PFSK-1 (cell line): ENCODE data around the gene RAB3C.

Source experiments
- FOXP2 ChIP-seq: optimal IDR thresholded peaks from 2 replicates; pipeline ENCODE3; 2011; ENCODE audit warnings: borderline replicate concordance, control low read depth, inconsistent platforms; ENCODE audit not compliant: insufficient read depth; ENCODE audit errors: extremely low read length, extremely low read depth
- POLR2AphosphoS5 ChIP-seq: IDR thresholded peaks from 2 replicates; pipeline ENCODE4 v1.6.1; 2012; ENCODE audit warnings: low read depth, mild to moderate bottlenecking, control low read depth, low read length, moderate library complexity
- SIN3A ChIP-seq: IDR thresholded peaks from 2 replicates; pipeline ENCODE4 v1.6.1; 2012; ENCODE audit warnings: mild to moderate bottlenecking, low read length, moderate library complexity, borderline replicate concordance; ENCODE audit not compliant: insufficient read depth
- TAF1 ChIP-seq: IDR thresholded peaks from 2 replicates; pipeline ENCODE4 v1.6.1; 2012; ENCODE audit warnings: low read length, control low read depth, borderline replicate concordance; ENCODE audit not compliant: insufficient read depth
- TF ChIP-seq, protein P1 (sequence below), 2 experiments: IDR thresholded peaks; 2 replicates each; pipeline versions ENCODE4 v1.6.1 to v1.8.0; 2011 to 2012; ENCODE audit warnings: low read depth in 2 of 2, low read length in 2 of 2, control low read depth in 1 of 2, inconsistent platforms in 1 of 2, mild to moderate bottlenecking in 1 of 2, moderate library complexity in 1 of 2; ENCODE audit not compliant: insufficient read depth in 1 of 2

RAB3C gene

DNA sequence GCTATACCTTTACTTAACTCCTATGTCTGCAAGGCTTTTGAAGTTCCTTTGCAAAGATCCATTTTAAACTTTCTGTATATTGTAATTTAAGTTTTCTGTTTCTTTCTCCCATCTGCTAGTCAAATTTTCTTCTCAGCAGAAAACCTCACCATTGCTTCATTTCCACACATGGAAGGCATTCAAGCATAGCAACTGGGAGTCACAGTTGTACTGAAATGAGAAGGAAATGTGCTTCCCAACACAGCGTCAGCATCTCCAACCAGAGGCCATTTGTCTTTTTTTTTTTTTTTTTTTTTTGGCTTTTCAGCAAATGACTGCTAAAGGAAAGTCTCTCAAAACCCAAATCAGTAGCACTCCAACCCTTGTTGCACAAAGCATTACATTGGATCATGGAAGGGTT lies 92.5 kb downstream of the RAB3C start:
- TF ChIP-seq POLR2AphosphoS5 = no peak
- TF ChIP-seq SIN3A = no peak
- TF ChIP-seq TAF1 = no peak
- no peak for TF ChIP-seq FOXP2
- TF ChIP-seq, protein P1, sequence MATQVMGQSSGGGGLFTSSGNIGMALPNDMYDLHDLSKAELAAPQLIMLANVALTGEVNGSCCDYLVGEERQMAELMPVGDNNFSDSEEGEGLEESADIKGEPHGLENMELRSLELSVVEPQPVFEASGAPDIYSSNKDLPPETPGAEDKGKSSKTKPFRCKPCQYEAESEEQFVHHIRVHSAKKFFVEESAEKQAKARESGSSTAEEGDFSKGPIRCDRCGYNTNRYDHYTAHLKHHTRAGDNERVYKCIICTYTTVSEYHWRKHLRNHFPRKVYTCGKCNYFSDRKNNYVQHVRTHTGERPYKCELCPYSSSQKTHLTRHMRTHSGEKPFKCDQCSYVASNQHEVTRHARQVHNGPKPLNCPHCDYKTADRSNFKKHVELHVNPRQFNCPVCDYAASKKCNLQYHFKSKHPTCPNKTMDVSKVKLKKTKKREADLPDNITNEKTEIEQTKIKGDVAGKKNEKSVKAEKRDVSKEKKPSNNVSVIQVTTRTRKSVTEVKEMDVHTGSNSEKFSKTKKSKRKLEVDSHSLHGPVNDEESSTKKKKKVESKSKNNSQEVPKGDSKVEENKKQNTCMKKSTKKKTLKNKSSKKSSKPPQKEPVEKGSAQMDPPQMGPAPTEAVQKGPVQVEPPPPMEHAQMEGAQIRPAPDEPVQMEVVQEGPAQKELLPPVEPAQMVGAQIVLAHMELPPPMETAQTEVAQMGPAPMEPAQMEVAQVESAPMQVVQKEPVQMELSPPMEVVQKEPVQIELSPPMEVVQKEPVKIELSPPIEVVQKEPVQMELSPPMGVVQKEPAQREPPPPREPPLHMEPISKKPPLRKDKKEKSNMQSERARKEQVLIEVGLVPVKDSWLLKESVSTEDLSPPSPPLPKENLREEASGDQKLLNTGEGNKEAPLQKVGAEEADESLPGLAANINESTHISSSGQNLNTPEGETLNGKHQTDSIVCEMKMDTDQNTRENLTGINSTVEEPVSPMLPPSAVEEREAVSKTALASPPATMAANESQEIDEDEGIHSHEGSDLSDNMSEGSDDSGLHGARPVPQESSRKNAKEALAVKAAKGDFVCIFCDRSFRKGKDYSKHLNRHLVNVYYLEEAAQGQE (IDR thresholded peaks at IDR 0.05; ENCODE audit: insufficient read depth in 1 of 2, low read depth in 2 of 2, low read length in 2 of 2) = no peak

DNA sequence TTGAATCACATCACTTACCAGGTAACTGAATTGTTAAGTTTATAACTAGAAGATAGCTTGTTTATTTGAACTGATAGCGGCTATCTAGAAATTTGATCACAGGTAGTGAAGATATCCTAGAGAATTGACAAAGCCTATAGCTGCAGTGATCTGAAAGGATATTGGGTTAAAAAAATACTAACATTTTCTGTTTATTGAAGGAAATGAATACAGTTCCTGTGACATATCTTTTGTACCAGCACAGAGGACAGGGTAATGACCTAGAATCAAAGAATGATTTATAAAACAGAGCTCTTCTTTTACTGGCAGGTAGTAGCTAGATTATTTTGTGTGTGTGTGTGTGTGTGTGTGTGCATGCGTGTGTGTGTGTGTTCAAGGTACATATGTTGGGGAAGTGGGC lies 94.8 kb downstream of the RAB3C start:
- TF ChIP-seq TAF1 = no peak
- TF ChIP-seq POLR2AphosphoS5 = no peak
- TF ChIP-seq, protein P1 (IDR thresholded peaks at IDR 0.05; ENCODE audit: insufficient read depth in 1 of 2, low read depth in 2 of 2, low read length in 2 of 2) = no peak
- no peak for TF ChIP-seq FOXP2
- no peak for TF ChIP-seq SIN3A

DNA sequence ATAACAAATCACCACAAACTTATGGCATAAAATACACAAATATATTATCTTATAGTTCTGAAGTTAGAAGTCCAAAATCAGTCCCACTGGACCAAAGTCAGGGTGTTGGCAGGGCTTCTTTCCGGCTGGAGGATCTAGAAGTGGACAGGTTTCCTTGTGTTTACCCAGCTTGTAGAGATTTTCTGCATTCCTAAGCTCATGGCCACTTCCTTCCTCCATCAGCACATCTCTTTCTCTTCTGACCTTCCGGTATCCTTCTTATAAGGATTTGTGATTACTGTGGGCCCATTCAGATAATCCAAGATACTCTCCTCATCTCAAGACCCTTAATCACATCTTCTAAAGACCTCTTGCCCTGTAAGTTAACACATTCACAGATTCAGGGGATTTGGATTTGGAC lies 97.6 kb downstream of the RAB3C start:
- TF ChIP-seq POLR2AphosphoS5 (no peak), TAF1 (no peak)
- TF ChIP-seq, protein P1 (IDR thresholded peaks at IDR 0.05; ENCODE audit: insufficient read depth in 1 of 2, low read depth in 2 of 2, low read length in 2 of 2) = 0 out of 4 replicates have a peak, but pooled peaks of 1 of the 2 experiments have one; percentile 44

DNA sequence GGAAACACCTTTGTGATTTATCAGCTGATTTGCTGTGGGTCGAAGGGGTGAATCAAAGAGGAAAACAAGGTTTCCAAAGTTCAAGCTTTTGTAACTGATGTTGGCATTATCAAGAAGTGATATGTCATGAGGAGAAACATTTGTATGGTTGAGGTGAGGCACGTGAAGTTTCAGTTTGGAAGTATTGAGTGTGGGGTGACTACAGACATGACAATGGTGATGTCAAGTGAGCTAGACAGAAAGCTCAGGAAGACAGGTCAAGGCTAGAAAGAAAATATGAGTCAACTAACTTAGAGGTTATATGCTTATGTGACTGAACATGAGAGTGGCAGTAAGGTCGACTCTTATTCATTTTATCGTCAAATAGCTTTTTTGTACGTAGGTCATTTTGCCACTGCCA lies 99.1 kb downstream of the RAB3C start:
- TF ChIP-seq, protein P1 (IDR thresholded peaks at IDR 0.05; ENCODE audit: insufficient read depth in 1 of 2, low read depth in 2 of 2, low read length in 2 of 2) = no peak
- no peak for TF ChIP-seq POLR2AphosphoS5

DNA sequence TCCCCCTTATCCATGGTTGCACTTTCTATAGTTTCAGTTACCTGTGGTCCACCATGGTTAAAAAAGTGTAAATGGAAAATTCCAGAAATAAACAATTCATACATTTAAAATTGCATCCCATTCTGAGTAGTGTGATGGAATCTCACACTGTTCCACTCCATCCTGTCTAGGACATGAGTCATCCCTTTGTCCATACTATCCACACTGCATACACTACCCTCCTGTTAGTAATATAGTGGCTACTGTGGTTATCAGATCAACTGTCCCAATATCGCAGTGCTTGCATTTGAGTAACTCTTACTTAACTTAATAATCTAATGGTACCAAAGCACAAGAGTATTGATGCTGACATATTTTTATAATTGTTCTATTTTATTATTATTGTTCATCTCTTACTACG lies 100.7 kb downstream of the RAB3C start:
- no peak for TF ChIP-seq SIN3A
- TF ChIP-seq TAF1 = no peak
- no peak for TF ChIP-seq FOXP2
- TF ChIP-seq, protein P1 (IDR thresholded peaks at IDR 0.05; ENCODE audit: insufficient read depth in 1 of 2, low read depth in 2 of 2, low read length in 2 of 2) = no peak
- TF ChIP-seq POLR2AphosphoS5 = no peak
